OCI-LY7 (cell line): ENCODE measurements around the gene SLC9A2.

Source experiments
- CTCF ChIP-seq: fragments of 200-600 bp; sonication (generic); conservative IDR thresholded peaks from 2 replicates; pipeline ENCODE4 v1.5.1; 2014; ENCODE audit warnings: mild to moderate bottlenecking, antibody characterized with exemption, low read length, moderate library complexity, mixed read lengths
- EZH2phosphoT487 ChIP-seq: fragments of 200-600 bp; sonication (generic); IDR thresholded peaks from 2 replicates; pipeline ENCODE4 v1.6.1; 2018; ENCODE audit warnings: low read depth, borderline replicate concordance, mild to moderate bottlenecking, mixed run types, antibody characterized with exemption, low read length, moderate library complexity, mixed read lengths

DNA sequence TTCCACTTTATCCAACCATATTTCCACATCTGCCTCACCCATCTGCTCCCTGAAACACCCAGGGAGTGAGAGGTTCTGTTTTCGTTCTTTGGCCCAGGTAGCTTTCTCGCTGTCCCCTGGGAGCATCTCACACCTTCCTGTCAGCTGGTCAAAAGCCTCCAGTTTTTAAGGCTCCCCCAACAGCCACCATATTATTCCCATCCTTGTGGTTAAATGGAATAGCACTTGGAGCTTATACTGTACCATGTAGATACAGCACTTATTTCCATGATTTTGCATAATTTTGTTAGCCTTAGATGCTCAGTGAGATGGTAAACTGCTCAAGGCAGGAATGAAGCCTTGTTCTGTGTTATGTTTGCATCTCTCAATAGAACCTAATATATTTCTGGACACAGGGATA lies 84.0 kb downstream of the SLC9A2 start:
- TF ChIP-seq CTCF (no peak), EZH2phosphoT487 (no peak)
